ENCODE measurements around the gene SFTPA2.

The SFTPA2 gene

GRCh38 chr10:79605308-79605707 lies 45.1 kb upstream of the SFTPA2 start:
- POLR2A ChIA-PET: no interaction called here
- CTCF ChIA-PET: interaction anchor here (0.6 to 1.6 kb wide), 2 partner anchors 67 to 582 kb away, joined by 3 read pairs; no protein-coding TSS in a partner anchor
- TF ChIP-seq, protein P1, sequence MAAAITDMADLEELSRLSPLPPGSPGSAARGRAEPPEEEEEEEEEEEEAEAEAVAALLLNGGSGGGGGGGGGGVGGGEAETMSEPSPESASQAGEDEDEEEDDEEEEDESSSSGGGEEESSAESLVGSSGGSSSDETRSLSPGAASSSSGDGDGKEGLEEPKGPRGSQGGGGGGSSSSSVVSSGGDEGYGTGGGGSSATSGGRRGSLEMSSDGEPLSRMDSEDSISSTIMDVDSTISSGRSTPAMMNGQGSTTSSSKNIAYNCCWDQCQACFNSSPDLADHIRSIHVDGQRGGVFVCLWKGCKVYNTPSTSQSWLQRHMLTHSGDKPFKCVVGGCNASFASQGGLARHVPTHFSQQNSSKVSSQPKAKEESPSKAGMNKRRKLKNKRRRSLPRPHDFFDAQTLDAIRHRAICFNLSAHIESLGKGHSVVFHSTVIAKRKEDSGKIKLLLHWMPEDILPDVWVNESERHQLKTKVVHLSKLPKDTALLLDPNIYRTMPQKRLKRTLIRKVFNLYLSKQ (tag by site-specific recombination; IDR thresholded peaks at IDR 0.05; ENCODE audit: borderline replicate concordance): no peak
- TF ChIP-seq PATZ1 (tag by site-specific recombination; IDR thresholded peaks at IDR 0.05) (no peak), ZSCAN23 (tag by site-specific recombination; IDR thresholded peaks at IDR 0.05) (no peak), ZNF423 (tag by site-specific recombination; IDR thresholded peaks at IDR 0.05) (no peak), ZNF521 (tag by site-specific recombination; IDR thresholded peaks at IDR 0.05) (no peak), ZNF571 (tag by site-specific recombination; IDR thresholded peaks at IDR 0.05) (no peak), SP3 (tag by site-specific recombination; IDR thresholded peaks at IDR 0.05) (no peak), ZNF175 (tag by site-specific recombination; IDR thresholded peaks at IDR 0.05) (no peak), ZNF548 (tag by site-specific recombination; IDR thresholded peaks at IDR 0.05) (no peak), ZNF580 (tag by site-specific recombination; IDR thresholded peaks at IDR 0.05) (no peak), KLF10 (tag by site-specific recombination; IDR thresholded peaks at IDR 0.05) (no peak)
- Histone ChIP-seq H3K27ac (ENCODE audit: extremely low read depth, low read depth, low read length) (no peak overlapping the region), H3K36me3 (ENCODE audit: control insufficient read depth in 2 of 2, insufficient read depth in 1 of 2, low read length in 2 of 2) (no peaks in the 10 kb centered on the region), H3K4me1 (ENCODE audit: control insufficient read depth, insufficient read depth, low read length) (no peaks in the 10 kb centered on the region), H3K9me3 (ENCODE audit: control insufficient read depth, insufficient read depth, low read depth, low read length) (no peaks in the 10 kb centered on the region), H3K4me3 (ENCODE audit: low read depth, low read length) (no peak overlapping the region)

DNA sequence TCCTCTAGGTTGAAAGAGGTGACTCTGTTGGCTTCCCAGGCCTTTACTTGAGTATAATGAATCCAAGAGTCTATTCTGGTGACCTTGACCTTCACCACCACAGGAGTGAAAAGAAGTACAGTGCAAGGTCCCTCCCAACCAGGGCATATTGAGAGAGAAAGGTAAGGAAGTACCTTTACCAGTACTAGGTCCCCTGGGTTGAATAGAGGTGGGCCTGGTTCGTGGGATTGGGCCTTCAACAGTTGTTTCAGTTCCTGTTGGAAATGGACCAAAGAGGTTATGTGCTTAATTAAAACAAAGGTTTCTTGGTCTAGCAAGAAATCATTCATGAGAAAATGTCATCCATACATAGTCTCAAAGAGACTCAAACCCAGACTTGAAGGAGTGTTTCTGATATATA lies 44.1 kb upstream of the SFTPA2 start:
- TF ChIP-seq ZNF555 (tag by site-specific recombination; conservative IDR thresholded peaks at IDR 0.05) (no peak), ZNF76 (tag by site-specific recombination; IDR thresholded peaks at IDR 0.05; ENCODE audit: borderline replicate concordance, low read depth) (no peak), ZNF621 (tag by site-specific recombination; IDR thresholded peaks at IDR 0.05) (no peak), ZNF362 (tag by site-specific recombination; IDR thresholded peaks at IDR 0.05) (no peak), ZNF133 (tag by site-specific recombination; IDR thresholded peaks at IDR 0.05) (no peak), PATZ1 (tag by site-specific recombination; IDR thresholded peaks at IDR 0.05) (no peak), ZIC2 (tag by site-specific recombination; IDR thresholded peaks at IDR 0.05) (no peak), SP3 (tag by site-specific recombination; IDR thresholded peaks at IDR 0.05) (no peak), ZNF426 (tag by site-specific recombination; IDR thresholded peaks at IDR 0.05) (no peak), ZNF2 (tag by site-specific recombination; IDR thresholded peaks at IDR 0.05) (no peak), ZNF37A (tag by site-specific recombination; IDR thresholded peaks at IDR 0.05) (no peak), ZNF157 (tag by site-specific recombination; IDR thresholded peaks at IDR 0.05) (no peak)
- TF ChIP-seq, protein P2, sequence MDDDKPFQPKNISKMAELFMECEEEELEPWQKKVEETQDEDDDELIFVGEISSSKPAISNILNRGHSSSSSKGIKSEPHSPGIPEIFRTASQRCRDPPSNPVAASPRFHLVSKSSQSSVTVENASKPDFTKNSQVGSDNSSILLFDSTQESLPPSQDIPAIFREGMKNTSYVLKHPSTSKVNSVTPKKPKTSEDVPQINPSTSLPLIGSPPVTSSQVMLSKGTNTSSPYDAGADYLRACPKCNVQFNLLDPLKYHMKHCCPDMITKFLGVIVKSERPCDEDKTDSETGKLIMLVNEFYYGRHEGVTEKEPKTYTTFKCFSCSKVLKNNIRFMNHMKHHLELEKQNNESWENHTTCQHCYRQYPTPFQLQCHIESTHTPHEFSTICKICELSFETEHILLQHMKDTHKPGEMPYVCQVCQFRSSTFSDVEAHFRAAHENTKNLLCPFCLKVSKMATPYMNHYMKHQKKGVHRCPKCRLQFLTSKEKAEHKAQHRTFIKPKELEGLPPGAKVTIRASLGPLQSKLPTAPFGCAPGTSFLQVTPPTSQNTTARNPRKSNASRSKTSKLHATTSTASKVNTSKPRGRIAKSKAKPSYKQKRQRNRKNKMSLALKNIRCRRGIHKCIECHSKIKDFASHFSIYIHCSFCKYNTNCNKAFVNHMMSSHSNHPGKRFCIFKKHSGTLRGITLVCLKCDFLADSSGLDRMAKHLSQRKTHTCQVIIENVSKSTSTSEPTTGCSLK (tag by site-specific recombination; IDR thresholded peaks at IDR 0.05): no peak
- Histone ChIP-seq H3K9me3 (ENCODE audit: control insufficient read depth, insufficient read depth, low read depth, low read length) (no peaks in the 10 kb centered on the region), H3K4me3 (ENCODE audit: low read depth, low read length) (no peak overlapping the region), H3K36me3 (ENCODE audit: control insufficient read depth in 2 of 2, insufficient read depth in 1 of 2, low read length in 2 of 2) (no peaks in the 10 kb centered on the region), H3K4me1 (ENCODE audit: control insufficient read depth, insufficient read depth, low read length) (no peaks in the 10 kb centered on the region), H3K27ac (ENCODE audit: extremely low read depth, low read depth, low read length) (no peak overlapping the region)
- POLR2A ChIA-PET: no interaction called here
- CTCF ChIA-PET: no interaction called here
